Kidney (tissue), 14 donors: ENCODE measurements around the gene FAM171A1. TPM values are rescaled to one million over a fixed set of nuclear protein-coding genes. Genes with fewer than 3 reads are reported as not detected.
"Not testable (repeated sequence)": the region's sequence is repeated elsewhere in the genome, so short reads cannot be mapped to it uniquely, and the experiment has no call there.

ENCODE experiments used
- DNase-seq, 5 donors: peaks; one replicate each; pipeline ENCODE4 v3.0.0-alpha.2; 2013 to 2020
- FAIRE-seq: peaks from 2 replicates; lab custom pipeline; 2012; peaks lifted over from hg19 to GRCh38; lab: Jason Lieb, UNC
- H3K27ac ChIP-seq, 2 donors: one replicate each; pipeline ENCODE4 v1.7.0; 2013; ENCODE audit warnings: low read depth in 2 of 2, low read length in 2 of 2, inconsistent platforms in 1 of 2
- H3K27me3 ChIP-seq: one replicate; pipeline ENCODE4 v1.7.1; 2013; ENCODE audit warnings: low read length, inconsistent platforms; ENCODE audit not compliant: control insufficient read depth, insufficient read depth
- H3K36me3 ChIP-seq, 3 donors: one replicate each; pipeline versions ENCODE4 v1.7.0 to v1.7.1; 2013; ENCODE audit warnings: low read length in 3 of 3, control low read depth in 1 of 3, inconsistent platforms in 1 of 3; ENCODE audit not compliant: insufficient read depth in 3 of 3, control insufficient read depth in 2 of 3
- H3K4me1 ChIP-seq, 3 donors: one replicate each; pipeline versions ENCODE4 v1.7.0 to v1.7.1; 2013; ENCODE audit warnings: low read length in 3 of 3, inconsistent platforms in 1 of 3, low read depth in 1 of 3; ENCODE audit not compliant: control insufficient read depth in 2 of 3, insufficient read depth in 2 of 3
- H3K4me3 ChIP-seq, 3 donors: one replicate each; pipeline versions ENCODE4 v1.7.0 to v1.8.1; 2013; ENCODE audit warnings: low read length in 3 of 3, control low read depth in 1 of 3, inconsistent platforms in 1 of 3
- H3K9ac ChIP-seq, 3 donors: one replicate each; pipeline versions ENCODE4 v1.7.0 to v1.7.1; 2013; ENCODE audit warnings: low read length in 3 of 3, control low read depth in 1 of 3, inconsistent platforms in 1 of 3
- H3K9me3 ChIP-seq, 3 donors: one replicate each; pipeline versions ENCODE4 v1.7.0 to v1.7.1; 2013; ENCODE audit warnings: low read length in 3 of 3, control low read depth in 1 of 3, inconsistent platforms in 1 of 3; ENCODE audit not compliant: control insufficient read depth in 2 of 3, insufficient read depth in 1 of 3
- intact Hi-C: fragments of 100-400 bp; cut with DNase I; formaldehyde crosslinking; loops from one replicate; pipeline ENCODE4 v1.11.1; 2022
- polyA plus RNA-seq: library from polyadenylated mRNA; stranded (reverse); fragments of 350-450 nt; fragmentation: Illumina TruSeq; extraction: RNeasy Lipid Tissue Mini Kit (QIAGEN cat#74804); gene quantifications from one replicate; pipeline ENCODE4 v1.2.3, GENCODE V29; 2014; ENCODE audit warnings: low read depth, low replicate concordance; ENCODE audit not compliant: insufficient read depth
- total RNA-seq: library from RNA; stranded (reverse); fragmentation: NEBNext Ultra II Directional; extraction: Animal tissue kit (Norgen Biotek cat#: 25700); gene quantifications from one replicate; pipeline ENCODE4 v1.2.1, GENCODE V29; 2021
- TF ChIP-seq, protein P1 (sequence below): IDR thresholded peaks from 3 replicates; pipeline ENCODE4 v1.5.1; 2012; ENCODE audit warnings: mild to moderate bottlenecking, moderate library complexity, borderline replicate concordance; ENCODE audit not compliant: insufficient read depth; ENCODE audit errors: extremely low read depth
- donor health status: control.
- donor health status: control.
- donor health status: control.
- donor health status: control.
- donor health status: control.
- donor health status: DM: yes; HTN: yes; CAD: no.
- donor health status: Normal renal cell carcinoma (clear cell type).

Gene FAM171A1
- total and polyA plus RNA-seq, 2 donors from 2014 or later = 30.4 to 53.0 TPM

DNA sequence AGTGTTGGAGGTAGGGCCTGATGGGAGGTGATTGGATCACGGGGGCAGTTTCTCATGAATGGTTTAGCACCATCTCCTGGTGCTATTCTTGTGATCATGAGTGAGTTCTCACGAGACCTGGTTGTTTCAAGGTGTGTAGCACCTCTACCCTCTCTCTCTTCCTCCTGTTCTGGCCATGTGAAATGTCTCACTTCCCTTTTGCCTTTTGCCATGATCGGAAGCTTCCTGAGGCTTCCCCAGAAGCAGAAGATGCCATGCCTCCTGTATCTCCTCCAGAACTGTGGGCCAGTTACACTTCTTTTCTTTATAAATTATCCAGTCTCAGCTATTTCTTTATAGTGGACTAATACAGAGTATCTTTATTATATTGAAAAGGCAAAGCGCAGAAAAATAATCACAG lies 90.1 kb downstream of the FAM171A1 start:
- Histone ChIP-seq H3K27me3 (no peaks in the 10 kb centered on the region), H3K9ac (no peak overlapping the region), H3K9me3 (no peaks in the 10 kb centered on the region), H3K4me3 (no peak overlapping the region), H3K4me1 (no peaks in the 10 kb centered on the region), H3K36me3 (peaks cover 0 to 17% (median 11%) of the 10 kb centered on the region in 3 donors), H3K27ac (no peak overlapping the region)
- TF ChIP-seq, protein P1, sequence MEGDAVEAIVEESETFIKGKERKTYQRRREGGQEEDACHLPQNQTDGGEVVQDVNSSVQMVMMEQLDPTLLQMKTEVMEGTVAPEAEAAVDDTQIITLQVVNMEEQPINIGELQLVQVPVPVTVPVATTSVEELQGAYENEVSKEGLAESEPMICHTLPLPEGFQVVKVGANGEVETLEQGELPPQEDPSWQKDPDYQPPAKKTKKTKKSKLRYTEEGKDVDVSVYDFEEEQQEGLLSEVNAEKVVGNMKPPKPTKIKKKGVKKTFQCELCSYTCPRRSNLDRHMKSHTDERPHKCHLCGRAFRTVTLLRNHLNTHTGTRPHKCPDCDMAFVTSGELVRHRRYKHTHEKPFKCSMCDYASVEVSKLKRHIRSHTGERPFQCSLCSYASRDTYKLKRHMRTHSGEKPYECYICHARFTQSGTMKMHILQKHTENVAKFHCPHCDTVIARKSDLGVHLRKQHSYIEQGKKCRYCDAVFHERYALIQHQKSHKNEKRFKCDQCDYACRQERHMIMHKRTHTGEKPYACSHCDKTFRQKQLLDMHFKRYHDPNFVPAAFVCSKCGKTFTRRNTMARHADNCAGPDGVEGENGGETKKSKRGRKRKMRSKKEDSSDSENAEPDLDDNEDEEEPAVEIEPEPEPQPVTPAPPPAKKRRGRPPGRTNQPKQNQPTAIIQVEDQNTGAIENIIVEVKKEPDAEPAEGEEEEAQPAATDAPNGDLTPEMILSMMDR = no peak
- FAIRE-seq (no peak), DNase-seq (no peak)
- intact Hi-C loops = no loop called here

DNA sequence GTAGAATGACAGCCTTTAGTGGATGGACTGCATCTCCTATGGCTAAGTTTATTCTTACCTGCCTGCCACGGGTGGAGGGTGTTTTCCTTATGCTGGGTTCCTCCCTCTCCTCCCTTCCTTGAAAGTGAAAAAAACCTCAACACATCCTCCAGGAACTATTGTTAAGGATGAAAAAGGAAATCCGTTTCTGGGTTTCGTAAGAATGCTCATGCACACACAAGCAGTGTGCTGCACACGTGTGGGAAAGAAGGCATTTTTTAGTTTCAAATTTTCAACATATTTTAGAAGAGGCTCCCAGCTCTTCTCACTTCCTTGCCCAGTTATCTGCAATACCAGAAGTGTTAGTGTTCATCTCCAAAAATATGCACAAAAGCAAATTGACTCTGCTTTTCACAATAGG lies 90.6 kb downstream of the FAM171A1 start:
- no peaks in the 10 kb centered on the region for H3K27me3 ChIP-seq
- no peaks in the 10 kb centered on the region for H3K9me3 ChIP-seq
- H3K36me3 ChIP-seq = peaks cover 0 to 17% (median 11%) of the 10 kb centered on the region in 3 donors
- no peaks in the 10 kb centered on the region for H3K4me1 ChIP-seq
- no peak overlapping the region for H3K4me3 ChIP-seq
- intact Hi-C loops = no loop called here
- no peak overlapping the region for H3K9ac ChIP-seq
- DNase-seq (no peak), FAIRE-seq (no peak)
- no peak overlapping the region for H3K27ac ChIP-seq
- TF ChIP-seq, protein P1 = no peak

DNA sequence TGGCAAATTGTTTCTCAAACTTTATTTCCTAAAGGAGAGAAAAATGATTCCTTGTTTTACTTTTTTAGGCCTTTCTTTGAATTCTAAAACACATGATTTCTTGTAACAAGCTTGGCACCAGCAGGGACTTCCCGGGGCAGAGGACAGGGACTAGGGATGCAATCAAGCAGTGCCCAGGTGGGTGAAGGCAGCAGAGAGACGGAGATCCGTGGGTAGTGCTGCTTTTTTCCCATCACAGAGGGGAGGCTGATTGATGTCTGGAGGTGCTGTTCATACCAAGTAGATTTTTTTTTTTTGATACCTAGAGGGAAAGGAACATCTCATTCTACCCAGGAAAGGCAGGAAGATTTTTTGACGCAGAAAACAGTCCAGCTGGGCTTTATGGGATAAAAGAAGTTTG lies 91.9 kb downstream of the FAM171A1 start:
- FAIRE-seq (no peak), DNase-seq (no peak)
- Histone ChIP-seq H3K27ac (no peak overlapping the region), H3K36me3 (peaks cover 0 to 17% (median 11%) of the 10 kb centered on the region in 3 donors), H3K4me1 (no peaks in the 10 kb centered on the region), H3K27me3 (no peaks in the 10 kb centered on the region), H3K9me3 (no peaks in the 10 kb centered on the region), H3K9ac (no peak overlapping the region), H3K4me3 (no peak overlapping the region)
- TF ChIP-seq, protein P1 = no peak
- intact Hi-C loops = no loop called here

DNA sequence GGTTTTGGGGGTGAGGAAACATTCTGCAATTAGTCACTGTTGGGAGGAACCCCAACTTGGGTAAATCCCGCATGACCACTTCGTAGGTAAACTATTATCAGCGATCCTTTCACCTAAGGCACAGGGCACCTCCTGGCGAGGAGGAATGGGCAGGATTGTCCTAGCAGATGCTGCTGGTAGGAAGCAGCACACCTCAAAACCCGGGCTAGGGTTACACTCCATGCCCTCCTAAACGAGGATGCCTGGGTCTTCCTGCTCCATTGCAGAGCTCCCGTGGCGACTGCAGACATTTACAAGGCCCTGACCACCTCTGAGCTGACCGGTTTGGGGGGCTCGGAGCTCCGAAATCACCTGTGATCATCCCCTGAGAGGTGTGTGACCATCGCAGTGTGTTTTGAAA lies 92.3 kb downstream of the FAM171A1 start:
- no peak for FAIRE-seq

DNA sequence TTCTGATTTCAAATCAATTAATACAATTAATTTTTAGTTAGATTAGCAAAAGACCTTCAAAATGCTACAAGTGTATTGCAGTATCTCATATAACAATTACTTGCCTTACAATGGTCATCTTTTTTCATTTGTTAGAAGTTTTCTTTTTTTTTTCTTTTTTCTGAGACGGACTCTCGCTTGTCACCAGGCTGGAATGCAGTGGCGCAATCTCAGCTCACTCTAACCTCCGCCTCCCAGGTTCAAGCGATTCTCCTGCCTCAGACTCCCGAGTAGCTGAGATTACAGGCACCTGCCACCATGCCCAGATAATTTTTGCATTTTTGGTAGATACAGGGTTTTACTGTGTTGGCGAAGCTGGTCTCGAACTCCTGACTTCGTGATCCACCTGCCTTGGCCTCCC lies 95.0 kb downstream of the FAM171A1 start:
- DNase-seq, FAIRE-seq, H3K27me3 ChIP-seq, H3K9me3 ChIP-seq, H3K4me1 ChIP-seq, H3K9ac ChIP-seq, H3K4me3 ChIP-seq, H3K27ac ChIP-seq, intact Hi-C loops: not testable (repeated sequence)
- H3K36me3 ChIP-seq = peaks cover 0 to 17% (median 3%) of the 10 kb centered on the region in 3 donors

More for the DNA sequence above, 92.3 kb downstream of the FAM171A1 start:
- Histone ChIP-seq H3K27me3 (no peaks in the 10 kb centered on the region), H3K27ac (no peak overlapping the region), H3K9ac (no peak overlapping the region), H3K9me3 (no peaks in the 10 kb centered on the region), H3K36me3 (peaks cover 0 to 17% (median 11%) of the 10 kb centered on the region in 3 donors), H3K4me1 (no peaks in the 10 kb centered on the region), H3K4me3 (no peak overlapping the region)
- TF ChIP-seq, protein P1 = no peak
- intact Hi-C loops = no loop called here
- DNase-seq = no peak
